CD4-positive, alpha-beta T cell treated with Interleukin-1 beta for 1 hour (primary cell): Measurements from ENCODE around the gene PTGER3.
A peak's percentile ranks its signal among the peaks of the same experiment; 100 is the strongest.

Experiments
- DNase-seq, 2 donors: peaks; one replicate each; pipeline ENCODE4 v3.0.0-alpha.2; 2020 to 2022

Gene PTGER3

GRCh38 chr1:71049951-71050598 lies 2.5 kb upstream of the PTGER3 start:
- DNase-seq, result peak in 1 of 2 donors; percentile 54

GRCh38 chr1:71046891-71047634 lies 553 bp downstream of the PTGER3 start:
- DNase-seq, result no peak

- no peak for DNase-seq
Observed at GRCh38 chr1:71045463-71046028, 2.1 kb downstream of the PTGER3 start.

GRCh38 chr1:71044833-71045232 lies 2.8 kb downstream of the PTGER3 start:
- no peak for DNase-seq

- no peak for DNase-seq
Observed at GRCh38 chr1:71043065-71043464, 4.6 kb downstream of the PTGER3 start.

- DNase-seq, result no peak
Observed at GRCh38 chr1:71041806-71042205, 5.8 kb downstream of the PTGER3 start.

GRCh38 chr1:71039661-71040262 lies 7.9 kb downstream of the PTGER3 start:
- no peak for DNase-seq

GRCh38 chr1:71038942-71039341 lies 8.7 kb downstream of the PTGER3 start:
- no peak for DNase-seq

- no peak for DNase-seq
Observed at GRCh38 chr1:71037829-71038620, 9.6 kb downstream of the PTGER3 start.

GRCh38 chr1:71037066-71037465 lies 10.6 kb downstream of the PTGER3 start:
- no peak for DNase-seq

- no peak for DNase-seq
Observed at GRCh38 chr1:71033136-71033535, 14.5 kb downstream of the PTGER3 start.

- no peak for DNase-seq
Observed at GRCh38 chr1:71031426-71031825, 16.2 kb downstream of the PTGER3 start.

GRCh38 chr1:71030026-71030425 lies 17.6 kb downstream of the PTGER3 start:
- no peak for DNase-seq

- DNase-seq, result no peak
Observed at GRCh38 chr1:71028981-71029380, 18.6 kb downstream of the PTGER3 start.

- no peak for DNase-seq
Observed at GRCh38 chr1:71027991-71028390, 19.6 kb downstream of the PTGER3 start.

- DNase-seq, result no peak
Observed at GRCh38 chr1:71026093-71026492, 21.5 kb downstream of the PTGER3 start.

- DNase-seq, result no peak
Observed at GRCh38 chr1:71023515-71023914, 24.1 kb downstream of the PTGER3 start.

GRCh38 chr1:71019233-71019969 lies 28.2 kb downstream of the PTGER3 start:
- no peak for DNase-seq

- no peak for DNase-seq
Observed at GRCh38 chr1:71018791-71019190, 28.8 kb downstream of the PTGER3 start.

GRCh38 chr1:71015745-71016144 lies 31.9 kb downstream of the PTGER3 start:
- DNase-seq, result no peak

GRCh38 chr1:71014178-71014579 lies 33.4 kb downstream of the PTGER3 start:
- no peak for DNase-seq
